GM18499 (cell line): ENCODE measurements around the gene CACNA2D3.

ENCODE experiments used
- ATAC-seq: cut with Tn5 transposase; IDR thresholded peaks from one replicate; pipeline ENCODE4 v1.9.1; 2021; ENCODE audit warnings: moderate number of reproducible peaks; ENCODE audit not compliant: insufficient read depth, unreplicated experiment

Gene CACNA2D3

DNA sequence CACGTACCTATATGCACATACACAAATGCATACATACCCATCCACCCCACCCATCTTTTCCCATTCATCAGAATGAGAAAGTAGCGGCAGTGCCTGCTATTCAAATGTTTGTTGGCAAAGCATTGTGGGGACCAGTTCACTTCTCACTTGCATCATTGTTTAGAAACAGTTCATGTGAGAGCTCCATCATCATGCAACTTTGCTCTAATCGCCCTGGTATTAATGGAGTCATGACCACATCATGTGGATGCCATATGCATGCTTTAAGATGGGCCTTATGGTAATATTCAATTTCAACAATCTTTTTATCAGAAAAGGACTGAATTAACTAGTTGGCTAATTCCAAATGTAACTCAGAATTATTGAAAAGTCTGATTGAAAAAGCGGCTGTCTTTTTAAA lies 725.0 kb downstream of the CACNA2D3 start:
- ATAC-seq: no peak

DNA sequence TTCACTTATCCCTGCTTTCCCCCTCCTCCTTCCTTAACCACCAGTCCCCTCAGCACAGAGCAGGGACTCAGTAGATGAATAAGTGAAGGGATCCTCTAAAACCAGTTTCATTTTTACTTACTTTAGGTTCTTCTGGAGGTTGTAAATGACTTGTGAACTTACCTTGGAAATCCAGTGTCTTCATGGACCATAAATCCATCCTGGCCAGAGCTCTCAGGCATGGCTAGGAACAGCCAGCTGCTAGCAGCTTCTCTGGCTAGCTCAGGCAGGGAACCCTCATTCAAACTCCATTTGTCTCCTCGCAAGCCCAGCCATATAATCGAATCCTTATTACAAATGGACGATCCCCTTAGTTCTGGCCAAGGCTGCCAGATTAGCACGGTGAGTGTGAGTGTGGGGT lies 727.0 kb downstream of the CACNA2D3 start:
- no peak for ATAC-seq

DNA sequence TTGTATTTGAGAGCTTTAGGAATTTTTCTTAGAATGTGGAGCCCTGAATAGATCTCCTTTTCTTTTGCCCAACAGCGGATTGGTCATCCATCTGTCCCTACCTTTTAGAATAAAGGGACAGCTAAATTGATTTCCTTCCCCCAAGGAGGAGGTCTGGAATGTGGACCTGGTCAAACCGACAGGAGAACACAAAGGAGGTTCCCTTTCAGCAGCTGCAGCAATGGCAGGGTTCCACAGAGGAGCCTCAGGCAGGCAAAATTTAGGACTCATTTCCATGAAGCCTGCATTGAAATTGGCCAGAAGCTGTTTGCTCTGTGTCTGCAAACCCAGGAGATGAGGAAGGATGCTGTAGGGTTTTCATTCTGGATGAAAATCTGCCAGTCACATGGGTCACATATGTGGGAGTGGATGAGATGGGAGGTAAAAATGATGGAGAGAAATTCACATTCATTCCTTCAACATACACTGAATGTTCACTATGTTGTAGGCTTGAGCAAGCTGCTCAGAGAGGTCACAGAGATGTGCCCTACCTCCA lies 728.2 kb downstream of the CACNA2D3 start:
- no peak for ATAC-seq

DNA sequence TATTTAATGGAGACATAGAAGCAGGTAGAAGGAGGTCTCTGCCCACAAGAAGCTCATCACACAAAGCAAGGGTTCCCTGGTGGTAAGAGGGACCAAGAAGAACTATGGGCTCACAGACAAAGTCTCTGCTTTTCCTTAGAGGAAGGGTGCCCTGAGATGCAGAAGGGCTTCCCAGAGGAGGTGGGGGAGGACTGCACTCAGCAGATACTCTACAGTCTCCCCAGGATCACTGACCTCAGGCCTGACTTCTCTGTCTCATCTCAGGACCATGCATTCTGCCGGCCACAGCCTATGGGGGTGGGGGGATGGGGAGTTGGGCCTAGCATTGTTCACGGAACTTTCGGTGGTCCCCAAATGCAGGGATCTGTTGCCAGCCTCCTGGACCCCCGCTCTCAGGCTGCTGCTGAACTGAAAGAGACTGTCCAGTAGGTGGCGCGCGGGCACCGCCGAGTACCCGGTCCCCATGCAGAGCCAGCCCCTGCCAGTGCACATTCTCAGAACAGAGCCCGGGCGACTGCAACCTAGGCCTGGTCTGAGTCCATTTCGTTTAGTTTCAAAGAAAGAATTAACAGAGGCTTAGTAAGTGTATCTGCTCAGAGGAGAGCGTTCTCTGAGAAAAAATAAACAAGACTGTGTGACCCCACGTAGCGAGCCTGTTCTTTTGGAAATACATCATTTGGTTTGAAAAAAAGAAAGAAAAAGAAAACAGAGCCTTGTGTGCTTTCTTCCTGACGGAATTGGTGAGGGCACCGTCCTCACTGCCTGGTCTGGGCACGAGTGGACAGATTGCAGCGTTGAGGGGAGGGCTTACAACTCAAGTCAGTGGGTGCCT lies 731.4 kb downstream of the CACNA2D3 start:
- no peak for ATAC-seq

DNA sequence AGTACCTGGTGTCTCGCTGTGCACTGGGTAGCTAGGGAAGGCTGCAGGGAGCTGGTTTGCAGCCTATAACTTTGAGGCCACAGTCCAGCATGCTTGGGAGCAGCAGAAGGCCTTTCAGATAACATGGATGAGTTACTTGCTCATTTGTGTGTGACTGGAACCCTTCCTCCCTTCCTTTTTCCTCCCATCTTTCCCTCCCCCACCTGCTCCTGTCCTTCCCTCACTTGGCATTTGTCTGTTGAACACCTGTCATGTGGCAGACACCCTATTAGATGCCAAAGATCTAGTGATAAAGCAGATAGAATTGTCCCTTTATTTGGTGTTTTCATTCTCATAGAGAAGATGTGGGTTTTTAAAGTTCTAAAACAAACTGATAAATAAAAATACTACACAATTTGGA lies 733.9 kb downstream of the CACNA2D3 start:
- no peak for ATAC-seq

DNA sequence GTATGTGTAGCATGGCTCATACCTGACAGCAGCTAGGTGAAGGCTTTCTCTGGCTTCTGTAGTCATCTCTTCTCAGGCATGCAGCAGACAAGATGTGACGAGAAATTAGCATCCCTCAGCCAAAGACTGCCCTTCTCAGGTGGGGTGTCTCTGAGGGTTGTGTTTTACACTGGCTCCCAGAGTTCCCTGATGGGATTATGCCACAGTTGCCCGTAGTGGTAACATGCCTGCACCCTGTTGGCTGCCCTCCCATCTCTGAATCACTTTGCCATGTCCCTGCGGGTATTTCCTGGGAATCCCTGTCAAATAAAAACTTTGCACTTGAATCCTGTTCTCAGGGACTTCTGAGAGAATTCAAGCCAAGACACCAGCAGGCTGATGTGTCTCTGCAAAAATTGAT lies 735.0 kb downstream of the CACNA2D3 start:
- no peak for ATAC-seq

DNA sequence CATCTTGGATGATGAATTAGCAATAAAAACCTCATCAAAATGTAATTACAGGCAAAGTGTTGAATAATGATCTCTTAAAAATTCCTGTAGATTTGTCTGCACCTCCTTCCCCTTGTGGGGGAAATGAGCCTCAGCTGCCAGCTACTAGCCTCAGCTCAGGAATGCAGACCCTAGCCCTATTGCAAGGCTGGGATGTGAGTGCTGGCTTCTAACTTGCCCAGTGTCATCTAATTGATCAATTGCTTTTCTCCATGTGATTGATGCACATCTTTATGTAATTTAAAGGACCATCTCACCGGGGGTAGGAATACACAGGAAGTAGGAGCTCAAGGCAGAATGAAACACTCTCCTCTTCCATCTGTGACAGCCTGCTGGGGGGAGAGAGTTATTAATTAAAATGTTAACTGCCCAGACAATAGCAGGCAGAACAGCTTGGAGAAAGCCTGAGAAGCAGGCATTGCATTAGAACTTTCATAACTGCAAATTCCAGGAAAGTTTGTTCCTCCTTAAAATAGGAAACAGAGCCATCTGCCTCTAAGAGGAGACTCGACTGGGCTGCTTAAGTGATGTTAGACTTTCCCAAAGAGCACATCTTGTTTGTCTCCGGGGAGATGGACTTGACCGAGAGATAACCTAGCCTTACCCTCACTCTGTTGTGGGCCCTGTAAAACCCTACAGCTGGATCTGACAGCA lies 735.9 kb downstream of the CACNA2D3 start:
- no peak for ATAC-seq

DNA sequence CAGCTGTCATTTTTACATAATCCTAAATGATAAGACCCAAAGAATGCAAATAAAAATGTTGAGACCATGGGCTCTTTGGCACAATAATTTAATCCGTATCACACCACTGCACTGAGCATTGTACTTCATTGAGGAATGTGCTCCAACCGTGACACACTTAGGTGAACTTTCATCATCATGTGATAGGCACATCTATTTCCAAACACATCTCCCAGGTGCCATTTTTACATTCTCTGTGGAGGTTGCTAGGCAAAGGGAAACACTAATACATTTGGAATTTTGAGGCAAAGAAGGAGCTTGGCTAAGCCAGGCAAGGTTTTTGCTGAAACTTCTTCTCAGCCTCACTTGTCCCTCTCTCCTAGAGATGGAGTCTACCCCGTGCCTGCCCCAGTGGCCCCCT lies 736.8 kb downstream of the CACNA2D3 start:
- ATAC-seq: no peak

DNA sequence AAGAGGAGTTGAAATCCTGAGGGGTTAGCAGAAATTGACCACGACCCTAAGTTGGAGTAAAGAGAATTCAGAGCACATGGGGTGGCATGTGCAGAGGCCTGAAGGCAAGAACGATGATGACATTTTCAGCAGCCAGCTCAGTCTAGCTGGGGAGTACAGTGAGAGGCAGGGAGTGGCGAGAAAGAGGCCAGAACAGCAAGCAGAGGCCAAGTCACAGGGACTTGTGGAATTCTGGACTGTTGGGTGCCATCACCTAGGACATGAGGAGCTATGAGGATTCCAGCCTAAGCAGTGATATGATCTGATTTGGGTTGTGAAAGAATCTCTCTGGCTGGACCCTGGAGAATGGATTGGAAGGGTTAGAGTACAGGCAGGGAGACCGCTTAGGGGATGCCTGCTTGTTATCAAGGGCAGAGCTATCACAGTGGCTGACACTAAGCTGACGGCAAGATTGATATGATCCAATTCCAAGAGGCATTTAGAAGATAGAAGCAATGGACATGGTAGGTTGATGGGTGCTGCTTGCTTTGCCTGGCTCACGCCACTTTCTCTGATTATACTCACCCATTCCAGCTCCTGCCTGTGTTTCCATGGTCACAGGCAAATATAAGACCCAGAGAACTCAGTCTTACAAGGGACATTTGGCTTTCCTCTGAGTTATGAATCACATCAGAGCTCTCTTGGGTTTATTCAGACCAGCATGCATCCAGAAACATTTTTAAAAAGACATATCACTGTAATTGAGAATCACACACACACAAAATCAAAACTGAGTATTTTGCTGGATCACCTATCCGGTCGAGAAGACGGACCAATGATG lies 739.1 kb downstream of the CACNA2D3 start:
- ATAC-seq: no peak

DNA sequence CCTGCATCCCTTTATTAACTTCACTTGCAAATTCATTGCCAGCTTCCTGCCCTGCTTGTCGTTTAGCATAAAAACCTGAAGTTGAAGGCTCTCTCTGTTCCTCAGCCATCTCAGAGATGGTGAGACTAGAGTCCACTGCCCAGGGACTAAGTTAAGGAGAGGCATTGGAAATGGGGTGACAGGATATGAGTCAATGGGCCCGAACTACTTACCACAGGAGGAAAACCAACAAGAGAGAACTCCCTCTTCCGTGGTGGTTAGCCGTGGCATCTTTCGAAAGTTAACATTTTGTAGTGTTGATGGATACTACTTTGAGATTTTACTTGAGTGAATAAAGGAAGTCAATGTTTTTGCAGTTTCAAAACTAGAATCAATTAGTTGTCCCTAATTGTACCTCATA lies 740.2 kb downstream of the CACNA2D3 start:
- ATAC-seq: no peak

DNA sequence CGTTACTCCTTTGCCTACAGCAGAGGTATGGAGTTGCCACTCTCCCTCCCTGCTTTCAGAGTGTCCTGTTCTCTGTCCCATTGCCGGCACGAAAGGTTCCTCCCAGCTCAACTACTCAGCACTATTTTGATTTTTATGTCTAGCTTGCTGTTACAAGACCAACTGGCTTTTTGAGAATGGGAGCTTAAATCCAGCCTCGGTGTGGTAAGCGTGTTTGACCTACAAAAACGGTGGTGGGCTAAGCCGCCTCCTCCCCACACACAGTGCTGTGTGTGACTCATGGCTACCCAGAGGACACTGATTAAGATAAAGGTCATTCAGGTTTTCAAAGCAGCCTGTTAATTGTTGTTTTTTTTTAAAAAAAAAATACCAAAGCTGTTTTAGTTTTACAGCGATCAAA lies 741.0 kb downstream of the CACNA2D3 start:
- no peak for ATAC-seq

DNA sequence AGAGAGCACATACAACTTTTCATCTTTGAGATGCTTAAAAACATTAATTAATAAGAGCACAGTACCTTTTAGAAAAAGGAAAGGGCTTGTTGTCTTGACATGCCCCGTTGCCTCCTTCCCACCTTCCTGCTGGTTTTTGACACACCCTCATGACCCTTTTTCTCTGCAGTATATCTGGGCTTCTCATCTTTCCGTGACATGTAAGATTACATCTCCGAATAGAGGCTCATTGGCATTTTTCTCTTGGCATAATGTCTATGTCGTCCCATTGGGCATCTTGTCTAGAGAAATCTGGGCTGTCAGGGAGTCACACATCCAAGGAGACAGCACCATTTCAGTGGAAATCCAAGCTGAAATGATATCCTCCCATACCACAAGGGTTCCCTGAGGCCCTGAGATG lies 741.4 kb downstream of the CACNA2D3 start:
- ATAC-seq: no peak

DNA sequence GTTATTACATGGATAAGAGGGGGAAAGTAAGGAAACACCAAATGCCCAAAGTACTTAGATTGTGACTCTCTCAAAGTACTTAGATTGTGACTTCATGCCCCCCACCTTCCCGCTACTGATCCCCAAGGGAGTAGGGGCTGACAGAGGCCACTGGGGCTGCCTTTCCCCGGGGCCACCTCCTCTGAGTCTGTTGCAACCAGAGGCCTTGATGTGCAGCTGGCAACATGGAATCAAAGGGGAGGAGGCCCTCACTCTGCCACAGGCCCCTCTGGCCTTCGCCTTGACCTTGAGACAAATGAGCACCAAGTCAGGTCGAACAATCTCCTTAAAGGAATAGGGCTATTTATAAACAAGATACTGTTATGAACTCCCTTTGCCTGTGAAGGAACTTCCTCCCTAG lies 743.0 kb downstream of the CACNA2D3 start:
- no peak for ATAC-seq

DNA sequence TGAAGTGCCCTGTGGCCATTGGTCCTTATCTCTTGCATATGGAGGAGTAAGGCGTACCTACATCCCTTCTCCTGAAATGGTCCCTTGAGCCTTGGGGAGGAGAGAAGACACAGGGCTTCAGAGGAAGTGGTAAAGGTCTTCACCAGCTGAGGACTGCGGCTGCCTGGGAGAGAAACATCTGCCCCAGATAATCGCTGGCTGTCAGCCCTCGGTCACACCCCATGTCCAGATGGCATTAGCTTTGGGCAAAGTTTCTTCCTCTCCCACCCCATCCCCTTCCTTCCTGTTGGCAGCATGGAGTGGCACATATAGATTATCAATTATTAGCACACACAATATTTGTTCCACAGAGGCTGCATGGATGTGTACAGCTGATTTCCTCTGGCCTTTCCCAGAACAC lies 743.9 kb downstream of the CACNA2D3 start:
- ATAC-seq: no peak

DNA sequence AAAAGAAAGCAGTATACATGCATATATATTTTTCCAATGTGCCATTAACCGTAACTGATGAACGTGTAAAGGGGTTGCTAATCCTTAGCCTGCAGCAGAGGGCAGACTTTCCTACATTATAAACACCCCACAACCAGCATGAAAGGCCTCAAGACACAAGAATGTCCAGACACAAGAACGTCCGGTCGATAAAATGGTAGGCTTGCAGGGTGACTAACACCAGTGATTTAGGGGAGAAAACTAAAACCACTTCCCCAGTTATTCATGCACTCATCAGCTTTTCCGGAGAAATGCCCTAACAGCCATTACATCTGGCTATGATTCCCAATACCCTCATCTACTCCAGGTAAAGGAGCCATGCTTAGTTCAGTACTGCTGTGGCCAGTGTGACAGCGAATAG lies 748.1 kb downstream of the CACNA2D3 start:
- ATAC-seq: no peak

DNA sequence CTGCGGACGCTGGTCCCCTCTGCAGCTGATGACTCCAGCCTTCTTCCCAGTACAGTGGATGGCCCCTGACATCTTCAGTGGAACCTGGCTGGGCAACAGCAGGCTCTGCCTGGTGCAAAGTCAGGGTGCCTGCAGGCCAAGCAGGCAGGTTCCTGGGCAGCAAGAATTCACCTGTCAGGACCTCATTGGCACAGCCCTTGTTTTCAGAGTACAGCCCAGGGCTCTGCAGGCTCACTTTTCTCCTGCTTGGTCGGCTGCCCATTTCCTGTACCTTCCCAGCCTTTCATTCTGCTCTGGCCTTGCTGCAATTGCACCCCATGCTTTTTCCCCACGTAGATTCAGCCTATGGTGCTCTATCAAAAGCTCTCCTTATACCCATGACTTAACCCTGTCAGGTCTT lies 749.5 kb downstream of the CACNA2D3 start:
- no peak for ATAC-seq

DNA sequence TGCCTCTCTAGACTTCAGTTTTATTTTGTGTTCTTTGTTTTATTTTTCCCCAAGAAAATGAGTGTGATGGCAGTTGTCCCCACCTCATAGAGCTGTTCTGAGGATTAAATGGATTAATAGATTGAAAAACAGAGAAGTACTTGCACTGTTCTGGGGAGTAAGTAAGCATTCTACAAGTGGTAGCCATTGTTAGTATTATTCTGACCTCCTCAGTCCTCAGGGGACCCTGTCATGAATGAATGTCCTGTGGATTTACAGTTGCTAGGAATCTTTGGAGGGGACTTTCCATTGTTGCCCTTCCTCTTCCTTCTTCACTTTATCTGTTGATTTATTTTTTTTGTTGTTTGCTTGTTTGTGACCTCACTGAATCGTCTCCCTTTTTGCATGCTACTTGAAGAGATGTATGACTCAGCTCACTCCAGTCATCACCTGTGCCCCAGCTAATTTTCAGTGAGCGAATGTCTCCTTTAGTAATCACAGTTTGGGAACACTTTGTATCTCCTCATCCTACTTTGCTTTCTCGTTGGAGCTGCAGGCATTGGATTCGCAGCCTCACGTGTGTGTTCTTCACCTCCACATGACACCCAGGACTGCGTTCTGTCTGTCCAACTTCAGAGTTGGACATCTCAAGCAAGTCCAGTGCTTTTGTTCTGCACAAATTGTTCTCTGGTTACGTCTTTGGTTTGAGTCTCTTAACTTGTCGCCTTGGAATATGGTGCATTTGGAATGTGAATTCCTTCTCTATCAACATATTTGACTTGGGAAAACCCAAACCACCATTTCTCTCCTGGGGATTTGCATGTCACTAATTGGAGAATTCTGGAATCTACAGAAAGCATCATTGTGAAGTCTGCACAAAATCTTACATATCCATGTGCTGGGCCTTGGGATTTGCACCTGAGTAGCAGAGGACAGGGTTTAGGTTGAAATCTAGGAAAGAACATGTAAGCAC lies 751.0 kb downstream of the CACNA2D3 start:
- no peak for ATAC-seq

DNA sequence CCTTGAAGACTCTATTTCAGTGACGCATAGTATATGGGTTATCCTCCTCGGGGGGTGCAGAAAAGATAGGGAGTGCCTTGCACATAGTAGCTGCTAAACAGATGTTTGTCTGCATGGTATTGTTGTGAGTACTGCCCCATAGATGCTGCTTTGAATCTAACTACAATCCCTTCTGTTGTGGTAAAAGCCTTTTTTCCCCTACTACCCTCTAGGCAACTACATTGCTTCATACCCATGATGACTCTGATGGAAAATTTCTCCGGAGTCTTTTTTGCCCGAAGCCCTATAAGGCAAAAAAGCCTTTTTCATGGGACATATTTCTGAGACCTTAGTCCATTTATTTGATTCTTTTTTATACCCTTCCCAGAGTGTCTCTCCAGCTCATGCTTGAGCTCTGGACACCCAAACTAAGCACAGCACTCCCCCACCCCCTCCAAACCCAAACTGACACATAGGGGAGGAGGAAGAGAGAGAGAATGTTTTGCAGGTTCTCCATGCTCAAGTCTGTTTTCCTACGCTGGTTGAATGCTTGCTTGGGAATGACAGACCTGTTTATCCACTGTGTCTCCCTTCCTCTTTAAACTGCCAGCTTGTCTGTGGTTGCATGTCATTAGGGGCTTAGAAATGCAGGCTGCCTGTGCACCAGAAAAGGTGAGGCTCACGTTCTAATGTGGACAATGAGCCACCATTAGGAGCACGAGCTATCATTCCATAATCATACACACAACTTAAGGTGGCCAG lies 752.6 kb downstream of the CACNA2D3 start:
- no peak for ATAC-seq
